Epidermal melanocyte (primary cell): ENCODE measurements around the gene CGREF1.

Experiments
- DNase-seq: peaks from one replicate; pipeline ENCODE4 v3.0.0; 2011; ENCODE audit warnings: low spot score; ENCODE audit not compliant: insufficient read length

CGREF1 gene

GRCh38 chr2:27118525-27119329 lies at the start of gene CGREF1:
Gene CGREF1 (minus strand): TSS chr2:27119128. CDS start chr2:27104366, 14,762 bp downstream.
- no peak for DNase-seq

GRCh38 chr2:27164960-27165763 lies 46.2 kb upstream of the CGREF1 start:
- DNase-seq = no peak

- DNase-seq = no peak
Observed at GRCh38 chr2:27162151-27163121, 43.5 kb upstream of the CGREF1 start.

- DNase-seq = no peak
Observed at GRCh38 chr2:27160191-27160590, 41.3 kb upstream of the CGREF1 start.

- no peak for DNase-seq
Observed at GRCh38 chr2:27159271-27159670, 40.3 kb upstream of the CGREF1 start.

- no peak for DNase-seq
Observed at GRCh38 chr2:27158468-27158867, 39.5 kb upstream of the CGREF1 start.

GRCh38 chr2:27155069-27155520 lies 36.2 kb upstream of the CGREF1 start:
- DNase-seq = no peak

- DNase-seq = no peak
Observed at GRCh38 chr2:27154488-27154887, 35.6 kb upstream of the CGREF1 start.

GRCh38 chr2:27152796-27153464 lies 34.0 kb upstream of the CGREF1 start:
- no peak for DNase-seq

- DNase-seq = no peak
Observed at GRCh38 chr2:27152102-27152795, 33.3 kb upstream of the CGREF1 start.

GRCh38 chr2:27150639-27151230 lies 31.8 kb upstream of the CGREF1 start:
- DNase-seq = no peak

GRCh38 chr2:27149570-27150405 lies 30.9 kb upstream of the CGREF1 start:
- DNase-seq = no peak

- no peak for DNase-seq
Observed at GRCh38 chr2:27148801-27149439, 30.0 kb upstream of the CGREF1 start, which contains the start of gene TCF23. Gene TCF23 (plus strand): TSS chr2:27149004. CDS start chr2:27149134, 130 bp downstream.

GRCh38 chr2:27147935-27148334 lies 29.0 kb upstream of the CGREF1 start:
- no peak for DNase-seq

- DNase-seq = no peak
Observed at GRCh38 chr2:27145682-27146081, 26.8 kb upstream of the CGREF1 start.

- DNase-seq = no peak
Observed at GRCh38 chr2:27143285-27143684, 24.4 kb upstream of the CGREF1 start.

GRCh38 chr2:27139310-27139709 lies 20.4 kb upstream of the CGREF1 start, which contains the start of gene PRR30:
Gene PRR30 (minus strand): TSS chr2:27139410. CDS start chr2:27138329, 1,081 bp downstream.
- DNase-seq = no peak

- DNase-seq = no peak
Observed at GRCh38 chr2:27138111-27138510, 19.2 kb upstream of the CGREF1 start.
